ENCODE data around the gene HSPB7.

GRCh38 chr1:16015491-16015890 is 2.4 kb downstream of the HSPB7 start:
- no peak for TF ChIP-seq CTCF (IDR thresholded peaks at IDR 0.05)
- TF ChIP-seq POLR2A (IDR thresholded peaks at IDR 0.05) = no peak
- no peak for TF ChIP-seq POLR2AphosphoS5 (IDR thresholded peaks at IDR 0.05)

All from prostate gland (tissue), 2 donors.